GM21723 (cell line): Measurements from ENCODE around the gene CD3G.
"Not testable (repeated sequence)": the region's sequence is repeated elsewhere in the genome, so short reads cannot be mapped to it uniquely, and the experiment has no call there.

ENCODE experiments used
- ATAC-seq: cut with Tn5 transposase; IDR thresholded peaks from one replicate; pipeline ENCODE4 v1.9.1; 2021; ENCODE audit warnings: mild to moderate bottlenecking, moderate library complexity; ENCODE audit not compliant: unreplicated experiment

The CD3G gene

GRCh38 chr11:118343981-118344515, at the start of gene CD3G:
TSS of gene CD3G (plus strand) at chr11:118344344. CDS start at chr11:118344424, 80 bp downstream.
- ATAC-seq = no peak

- no peak for ATAC-seq
Observed at GRCh38 chr11:118295199-118295598, 48.9 kb upstream of the CD3G start.

DNA sequence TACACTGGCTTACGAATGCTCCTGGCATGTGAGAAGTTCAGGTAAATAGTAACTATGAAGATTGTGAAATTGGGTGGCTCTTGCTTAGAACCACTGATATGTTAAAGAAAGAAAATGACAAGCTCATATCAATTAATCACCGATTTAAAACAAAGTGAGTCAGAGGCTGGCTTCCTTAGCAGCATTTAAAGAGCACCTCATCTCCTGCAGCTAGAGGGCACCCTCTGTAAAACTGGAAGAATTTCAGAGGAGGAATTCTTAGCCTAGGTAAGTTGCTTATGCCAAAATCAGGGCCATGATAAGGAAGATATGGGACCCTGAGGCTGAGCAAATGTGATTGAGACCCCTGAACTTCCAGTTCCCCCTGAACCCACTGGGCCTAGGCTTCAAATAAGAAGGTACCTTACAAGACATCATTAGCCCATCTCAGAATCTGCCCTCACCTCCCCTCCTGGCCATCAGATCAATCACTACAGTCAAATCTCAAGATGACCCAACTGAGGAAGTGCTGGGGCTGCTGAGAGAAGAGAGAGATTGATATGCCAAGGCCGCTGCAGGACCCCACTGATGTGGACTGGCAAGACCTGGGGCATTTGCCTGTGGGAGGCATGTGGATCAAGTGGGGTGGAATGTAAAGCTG, 48.2 kb upstream of the CD3G start:
- ATAC-seq = no peak

GRCh38 chr11:118301600-118302195, 42.4 kb upstream of the CD3G start:
- no peak for ATAC-seq

DNA sequence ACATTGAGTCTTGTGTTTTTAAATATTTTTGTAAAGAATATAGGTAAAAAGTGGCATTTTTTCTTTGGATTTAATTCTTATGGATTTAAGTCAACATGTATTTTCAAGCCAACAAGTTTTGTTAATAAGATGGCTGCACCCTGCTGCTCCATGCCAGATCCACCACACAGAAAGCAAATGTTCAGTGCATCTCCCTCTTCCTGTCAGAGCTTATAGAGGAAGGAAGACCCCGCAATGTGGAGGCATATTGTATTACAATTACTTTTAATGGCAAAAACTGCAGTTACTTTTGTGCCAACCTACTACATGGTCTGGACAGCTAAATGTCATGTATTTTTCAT, 39.9 kb upstream of the CD3G start:
- no peak for ATAC-seq

GRCh38 chr11:118304568-118305248, 39.4 kb upstream of the CD3G start, which contains the start of gene CD3E:
TSS of gene CD3E (plus strand) at chr11:118304730. CDS start at chr11:118304953, 223 bp downstream.
- ATAC-seq = no peak

DNA sequence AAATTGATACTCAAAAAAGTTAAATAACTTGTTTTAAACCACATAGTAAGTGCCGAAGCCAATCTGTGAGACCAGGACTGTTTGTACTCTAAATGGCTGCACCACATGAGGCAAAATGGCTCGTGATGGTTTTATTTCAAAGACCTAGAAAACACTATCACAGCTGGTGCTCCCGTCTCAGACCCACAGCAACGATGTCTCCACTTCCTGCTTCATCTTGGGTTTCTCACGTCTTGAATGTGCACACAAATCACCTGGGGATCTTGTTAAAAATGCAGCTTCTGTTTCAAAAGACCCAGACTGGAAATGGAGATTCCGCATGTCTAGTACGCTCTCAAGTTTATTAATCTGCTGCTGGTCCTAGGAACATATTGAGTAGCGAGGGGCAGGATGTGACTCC, 38.4 kb upstream of the CD3G start:
- ATAC-seq = no peak

GRCh38 chr11:118306556-118306955, 37.6 kb upstream of the CD3G start:
- ATAC-seq = no peak

- ATAC-seq = not testable (repeated sequence)
Observed at GRCh38 chr11:118308995-118309528, 35.1 kb upstream of the CD3G start.

DNA sequence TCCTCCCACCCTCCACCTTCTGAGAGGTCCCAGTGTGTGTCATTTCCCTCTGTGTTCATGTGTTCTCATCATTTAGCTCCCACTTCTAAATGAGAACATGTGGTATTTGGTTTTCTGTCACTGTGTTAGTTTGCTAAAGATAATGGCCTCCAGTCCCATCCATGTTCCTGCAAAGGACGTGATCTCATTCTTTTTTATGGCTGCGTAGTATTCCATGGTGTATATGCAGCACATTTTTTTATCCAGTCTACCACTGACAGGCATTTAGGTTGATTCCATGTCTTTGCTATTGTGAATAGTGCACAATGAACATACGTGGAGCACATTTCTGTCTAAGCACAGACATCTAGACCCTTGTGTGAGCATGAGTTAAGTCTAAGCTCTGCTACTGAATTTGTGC, 33.9 kb upstream of the CD3G start:
- ATAC-seq = no peak

DNA sequence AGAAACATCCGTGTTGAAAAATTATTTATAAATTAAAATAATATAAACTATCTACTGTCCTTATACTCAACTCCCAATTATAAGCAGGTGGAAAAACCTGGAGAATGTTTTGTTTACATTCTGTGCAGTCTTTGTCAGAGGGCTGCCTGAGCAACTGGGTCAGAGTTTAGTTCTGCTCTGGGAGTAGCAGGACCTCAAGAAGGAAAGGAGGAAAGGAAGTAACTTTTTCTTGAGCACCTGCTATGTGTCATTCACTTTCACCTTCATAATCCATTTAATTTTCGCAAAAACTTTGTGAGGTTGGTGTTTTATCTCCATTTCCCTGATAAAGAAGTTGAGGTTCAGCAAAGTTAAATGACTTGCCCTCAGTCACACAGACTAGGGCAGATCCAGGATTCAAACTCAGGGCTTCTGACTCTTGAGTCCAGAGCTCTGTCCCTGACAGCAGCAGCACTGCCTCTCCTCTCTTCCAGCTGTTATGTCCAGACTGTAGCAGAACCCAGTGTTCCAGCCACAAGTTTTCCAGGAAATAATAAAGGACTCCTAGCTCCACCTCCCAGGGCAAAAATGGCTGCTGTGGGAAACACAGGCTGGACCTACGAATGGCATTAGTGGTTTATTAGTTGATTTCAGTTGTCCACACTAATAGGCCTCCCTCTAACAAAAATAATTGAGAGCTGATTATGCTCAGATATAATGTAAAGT, 33.2 kb upstream of the CD3G start:
- ATAC-seq = no peak

DNA sequence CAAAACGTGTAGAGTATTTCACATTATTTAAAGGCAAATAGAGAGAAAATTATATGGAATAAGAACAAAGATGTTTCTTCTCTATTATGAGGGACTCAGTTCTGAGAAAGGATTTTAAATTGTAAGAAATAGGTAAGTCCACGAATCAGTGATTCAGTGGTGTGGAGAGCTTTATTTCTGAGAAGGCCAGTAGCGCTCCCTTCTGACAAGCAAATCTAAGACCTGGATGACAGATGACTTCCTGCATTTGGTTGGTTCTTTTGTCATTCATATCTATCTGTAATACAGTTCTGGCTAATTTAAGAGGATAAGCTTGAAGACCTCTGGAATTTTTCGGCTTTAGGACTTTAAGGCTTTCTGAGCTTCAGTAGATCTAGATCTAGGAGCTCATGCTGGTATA, 32.6 kb upstream of the CD3G start:
- no peak for ATAC-seq

GRCh38 chr11:118312328-118312727, 31.8 kb upstream of the CD3G start:
- no peak for ATAC-seq

- ATAC-seq = no peak
Observed at GRCh38 chr11:118313242-118313641, 30.9 kb upstream of the CD3G start.

GRCh38 chr11:118314988-118315411, 29.1 kb upstream of the CD3G start:
- ATAC-seq = no peak

DNA sequence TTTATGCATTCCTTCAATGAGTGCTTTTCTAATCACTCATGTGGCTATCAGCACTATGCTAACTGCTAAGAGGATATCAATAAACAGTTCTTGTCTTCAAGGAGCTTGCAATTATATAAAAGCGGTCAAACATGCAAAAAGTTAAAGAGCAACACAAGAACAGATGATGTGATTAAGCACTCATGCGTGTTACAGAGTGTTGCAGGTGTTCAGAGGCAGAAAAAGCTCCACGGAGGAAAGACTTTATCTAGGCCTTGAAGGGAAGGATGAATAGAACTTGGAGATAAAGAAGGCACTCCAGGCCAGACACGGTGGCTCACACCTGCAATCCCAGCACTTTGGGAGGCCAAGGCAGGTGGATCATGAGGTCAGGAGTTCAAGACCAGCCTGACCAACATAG, 26.0 kb upstream of the CD3G start:
- no peak for ATAC-seq

GRCh38 chr11:118318581-118319336, 25.4 kb upstream of the CD3G start:
- ATAC-seq = no peak

- ATAC-seq = no peak
Observed at GRCh38 chr11:118319337-118319707, 24.8 kb upstream of the CD3G start.

DNA sequence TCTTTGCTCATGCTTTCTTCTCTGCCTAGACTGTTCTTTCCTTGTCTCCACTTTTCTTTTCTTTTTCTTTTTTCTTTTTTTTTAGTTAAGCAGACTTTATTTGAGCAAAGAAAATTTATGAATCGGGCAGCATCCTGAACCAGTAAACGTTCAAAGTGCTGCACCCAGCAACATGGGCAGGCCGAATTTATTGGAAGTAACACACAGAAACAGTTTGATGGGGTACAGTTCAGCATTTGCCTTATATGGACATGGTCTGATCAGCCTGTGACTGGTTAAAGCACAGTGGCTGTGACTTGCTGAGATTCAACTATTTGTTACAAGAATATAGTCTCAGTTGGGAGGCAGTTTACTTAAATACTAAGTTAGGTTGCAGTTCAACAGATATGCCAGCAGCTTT, 23.6 kb upstream of the CD3G start:
- ATAC-seq = no peak

GRCh38 chr11:118321386-118322082, 22.6 kb upstream of the CD3G start:
- no peak for ATAC-seq
